Common myeloid progenitor, CD34-positive (primary cell): ENCODE results near the gene SAP25.

ENCODE experiments used
- CTCF ChIA-PET: fragments of 350-600 bp; sonication (Branson Sonifier 250); formaldehyde crosslinking; loops from one replicate; lab custom pipeline; 2021; ENCODE audit warnings: antibody characterized with exemption; lab: Charles Lee
- POLR2A ChIA-PET: fragments of 350-600 bp; sonication (Branson Sonifier 250); formaldehyde crosslinking; loops from one replicate; lab custom pipeline; 2021; ENCODE audit warnings: antibody characterized with exemption; lab: Charles Lee
- DNase-seq, 3 donors: peaks; one replicate each; pipeline versions ENCODE4 v3.0.0 to v3.0.0-alpha.2; 2013
- H3K27ac ChIP-seq, 2 experiments: 1 replicate in 1 of 2; 2 replicates in 1 of 2; pipeline ENCODE4 v1.7.0; 2013; ENCODE audit warnings: inconsistent platforms in 2 of 2, low read length in 2 of 2, mild to moderate bottlenecking in 2 of 2, low read depth in 1 of 2, moderate library complexity in 1 of 2; ENCODE audit not compliant: severe bottlenecking in 2 of 2, insufficient read depth in 1 of 2, poor library complexity in 1 of 2
- H3K27me3 ChIP-seq, 5 experiments: replicated peaks in 2 of 5; 1 replicate in 3 of 5; 2 replicates in 2 of 5; pipeline versions ENCODE4 v1.6.1 to v1.7.0; 2013; ENCODE audit warnings: low read length in 4 of 5, mild to moderate bottlenecking in 2 of 5, moderate library complexity in 2 of 5, inconsistent platforms in 1 of 5; ENCODE audit not compliant: insufficient read depth in 5 of 5, control insufficient read depth in 4 of 5
- H3K36me3 ChIP-seq, 4 experiments: 1 replicate in 2 of 4; 2 replicates in 2 of 4; pipeline versions ENCODE4 v1.6.1 to v1.7.0; 2013; ENCODE audit warnings: low read length in 3 of 4, control low read depth in 1 of 4, mild to moderate bottlenecking in 1 of 4; ENCODE audit not compliant: control insufficient read depth in 4 of 4, insufficient read depth in 4 of 4
- H3K4me1 ChIP-seq, 4 experiments: 1 replicate in 3 of 4; 2 replicates in 1 of 4; pipeline versions ENCODE4 v1.6.1 to v1.7.1; 2013; ENCODE audit warnings: low read length in 3 of 4, mild to moderate bottlenecking in 3 of 4, control low read depth in 1 of 4, inconsistent platforms in 1 of 4, moderate library complexity in 1 of 4; ENCODE audit not compliant: control insufficient read depth in 4 of 4, insufficient read depth in 4 of 4; ENCODE audit errors: control extremely low read depth in 1 of 4
- H3K4me3 ChIP-seq, 7 experiments: 1 replicate in 4 of 7; 2 replicates in 3 of 7; pipeline versions ENCODE4 v1.5.1 to v1.7.0; 2013; ENCODE audit warnings: mild to moderate bottlenecking in 7 of 7, low read length in 6 of 7, moderate library complexity in 6 of 7, inconsistent platforms in 2 of 7, low read depth in 2 of 7, control low read depth in 1 of 7; ENCODE audit not compliant: insufficient read depth in 4 of 7, control insufficient read depth in 1 of 7; ENCODE audit errors: extremely low read depth in 1 of 7
- H3K9me3 ChIP-seq, 5 experiments: 1 replicate in 4 of 5; 2 replicates in 1 of 5; pipeline versions ENCODE4 v1.6.1 to v1.7.1; 2013; ENCODE audit warnings: low read length in 4 of 5, mild to moderate bottlenecking in 2 of 5, inconsistent platforms in 1 of 5, low read depth in 1 of 5, moderate library complexity in 1 of 5; ENCODE audit not compliant: control insufficient read depth in 4 of 5, insufficient read depth in 2 of 5; ENCODE audit errors: control extremely low read depth in 1 of 5
- WGBS: methylation state at CpG from one replicate; pipeline ENCODE4 v1.1.5; 2013; ENCODE audit not compliant: insufficient coverage; 5-methylcytosine and 5-hydroxymethylcytosine counted together

SAP25 gene

DNA sequence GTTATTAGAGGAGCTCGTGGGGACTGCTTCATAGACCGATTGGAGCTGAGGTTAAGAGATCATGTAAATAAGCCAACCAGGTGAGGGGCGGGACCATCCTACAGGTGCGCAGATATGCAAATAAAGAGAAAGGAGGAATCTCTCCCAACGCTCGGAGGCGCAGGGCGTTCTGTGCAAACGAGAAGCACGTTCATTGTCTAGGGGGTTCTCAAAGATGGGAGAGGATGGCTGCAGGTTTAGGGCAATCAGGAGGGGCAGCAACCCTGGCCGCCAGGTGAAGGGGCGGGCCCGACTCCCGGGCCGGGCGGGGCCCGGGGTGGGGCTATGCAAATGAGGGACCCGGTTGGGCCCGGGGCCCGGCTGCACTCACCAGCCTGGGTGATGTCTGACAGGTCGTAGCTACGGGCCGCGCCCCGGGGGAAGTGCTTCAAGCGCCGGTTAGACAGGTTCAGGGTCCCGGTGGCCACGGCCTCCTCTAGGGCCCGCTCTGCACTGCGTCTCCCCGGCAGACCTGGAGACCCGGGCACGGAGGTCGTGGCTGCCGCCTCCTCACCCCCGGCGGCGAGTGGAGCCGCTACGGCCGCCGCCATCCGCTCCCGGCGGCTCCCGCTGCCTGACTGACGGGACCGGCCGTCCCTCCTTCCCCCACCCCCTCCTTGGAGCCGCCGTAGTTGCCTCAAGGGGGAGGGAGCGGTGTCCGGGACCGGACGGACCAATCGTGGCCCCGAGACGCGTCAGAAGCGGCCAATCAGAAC, 12.0 kb upstream of the SAP25 start, which contains the start of gene LRCH4:
TSS of gene LRCH4 (minus strand) at position 619 of the 755 bp plus-strand sequence. CDS start at position 590, 29 bp downstream.
- DNase-seq = no peak
- WGBS = under 1% methylated on average over 58 of the region's 61 CpGs

GRCh38 chr7:100584683-100585510, 11.2 kb upstream of the SAP25 start:
- peaks cover 6 to 59% (median 49%) of the 10 kb centered on the region in 4 experiments for H3K4me1 ChIP-seq
- peaks cover 7 to 30% (median 23%) of the 10 kb centered on the region in 4 experiments for H3K36me3 ChIP-seq
- peak overlapping the region; percentile 94 to 96 (median 95) for H3K4me3 ChIP-seq
- ChIA-PET CTCF (interaction anchor here (0.7 to 12.6 kb wide), 14 partner anchors 10 to 130 kb away, joined by 3 to 242 read pairs (median 4); partner anchors contain the start of genes MOSPD3 and PCOLCE), POLR2A (interaction anchor here (0.6 to 3.8 kb wide), 6 partner anchors 14 to 156 kb away, joined by 3 to 34 read pairs (median 6); partner anchors contain the start of genes MEPCE and ZCWPW1)
- no peaks in the 10 kb centered on the region for H3K9me3 ChIP-seq
- no peaks in the 10 kb centered on the region for H3K27me3 ChIP-seq
- 2% methylated on average over 13 of the region's 20 CpGs for WGBS
- peak overlapping the region; percentile 78 to 94 for H3K27ac ChIP-seq
- no peak for DNase-seq

More for the DNA sequence above, 12.0 kb upstream of the SAP25 start, which contains the start of gene LRCH4:
- ChIA-PET POLR2A (interaction anchor here (0.8 to 3.8 kb wide), 8 partner anchors 8 to 157 kb away, joined by 3 to 34 read pairs (median 4); partner anchors contain the start of genes MEPCE, POP7 and ZCWPW1), CTCF (interaction anchor here (1.0 to 12.6 kb wide), 19 partner anchors 9 to 130 kb away, joined by 3 to 242 read pairs (median 4); partner anchors contain the start of gene PCOLCE)
- H3K27ac ChIP-seq = peak within 1 kb of the TSS; percentile 78 to 94
- H3K9me3 ChIP-seq = no peaks in the 10 kb centered on the region
- H3K36me3 ChIP-seq = peaks cover 6 to 22% (median 16%) of the 10 kb centered on the region in 4 experiments
- peaks cover 0 to 4% (median 0%) of the 10 kb centered on the region in 5 experiments for H3K27me3 ChIP-seq
- peak within 1 kb of the TSS; percentile 94 to 96 (median 95) for H3K4me3 ChIP-seq
- H3K4me1 ChIP-seq = peaks cover 6 to 65% (median 52%) of the 10 kb centered on the region in 4 experiments

DNA sequence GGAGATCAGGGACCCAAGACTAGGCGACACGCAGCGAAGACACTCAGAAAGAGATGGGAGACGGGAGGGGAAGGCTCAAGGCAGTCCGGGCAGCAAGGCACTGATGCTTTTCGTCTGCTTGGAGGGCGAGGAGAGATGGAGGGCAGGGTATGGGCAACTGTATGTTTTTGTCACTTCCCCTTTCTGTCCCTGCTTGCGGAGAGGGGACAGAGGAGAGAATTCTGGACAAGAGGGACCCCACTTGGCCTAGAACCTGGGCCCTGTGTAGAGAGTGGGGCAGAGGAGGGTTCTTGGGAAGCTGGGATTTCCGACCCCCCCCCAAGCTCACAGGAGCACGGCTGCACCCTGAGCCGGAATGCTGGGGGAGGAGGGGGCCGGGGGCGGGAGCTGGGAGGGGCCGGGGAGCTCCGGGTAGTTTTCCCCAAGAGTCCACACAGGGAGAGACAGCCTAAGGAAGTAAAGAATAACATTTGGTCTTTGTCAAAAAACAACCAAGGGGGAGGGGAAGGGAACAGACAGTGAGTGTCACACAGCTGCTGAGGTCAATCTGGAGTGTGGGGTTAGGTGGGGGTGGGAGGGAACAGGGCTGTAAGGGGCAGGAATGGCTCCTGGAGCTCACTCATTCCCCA, 10.5 kb upstream of the SAP25 start:
- Histone ChIP-seq H3K36me3 (peaks cover 7 to 35% (median 28%) of the 10 kb centered on the region in 4 experiments), H3K27ac (peak overlapping the region; percentile 78 to 94), H3K4me1 (peaks cover 6 to 52% (median 47%) of the 10 kb centered on the region in 4 experiments), H3K27me3 (no peaks in the 10 kb centered on the region), H3K4me3 (peak overlapping the region; percentile 94 to 96 (median 95)), H3K9me3 (no peaks in the 10 kb centered on the region)
- peak in 2 of 3 donors; percentile 40 to 85 for DNase-seq
- ChIA-PET POLR2A (interaction anchor here (0.6 to 3.8 kb wide), 6 partner anchors 14 to 155 kb away, joined by 3 to 34 read pairs (median 5); partner anchors contain the start of genes MEPCE, POP7 and ZCWPW1), CTCF (interaction anchor here (0.7 to 12.6 kb wide), 13 partner anchors 10 to 130 kb away, joined by 3 to 242 read pairs (median 4); partner anchors contain the start of genes MOSPD3 and PCOLCE)
- 0% methylated on average over 6 of the region's 15 CpGs for WGBS

GRCh38 chr7:100583132-100584053, 9.7 kb upstream of the SAP25 start:
- 0% methylated on average over 17 of the region's 23 CpGs for WGBS
- POLR2A ChIA-PET = interaction anchor here (0.9 to 3.8 kb wide), 3 partner anchors 13 to 154 kb away, joined by 3 to 34 read pairs (median 7); partner anchors contain the start of genes MEPCE, POP7 and ZCWPW1
- Histone ChIP-seq H3K4me3 (peak overlapping the region; percentile 22 to 96 (median 95)), H3K27ac (peak overlapping the region; percentile 78 to 94), H3K9me3 (no peaks in the 10 kb centered on the region), H3K36me3 (peaks cover 7 to 42% (median 35%) of the 10 kb centered on the region in 4 experiments), H3K4me1 (peaks cover 6 to 52% (median 47%) of the 10 kb centered on the region in 4 experiments), H3K27me3 (no peaks in the 10 kb centered on the region)
- DNase-seq = peak; percentile 67 to 87 (median 84)
- CTCF ChIA-PET = interaction anchor here (1.0 to 12.6 kb wide), 5 partner anchors 20 to 129 kb away, joined by 4 to 242 read pairs (median 4); partner anchors contain the start of gene MOSPD3

DNA sequence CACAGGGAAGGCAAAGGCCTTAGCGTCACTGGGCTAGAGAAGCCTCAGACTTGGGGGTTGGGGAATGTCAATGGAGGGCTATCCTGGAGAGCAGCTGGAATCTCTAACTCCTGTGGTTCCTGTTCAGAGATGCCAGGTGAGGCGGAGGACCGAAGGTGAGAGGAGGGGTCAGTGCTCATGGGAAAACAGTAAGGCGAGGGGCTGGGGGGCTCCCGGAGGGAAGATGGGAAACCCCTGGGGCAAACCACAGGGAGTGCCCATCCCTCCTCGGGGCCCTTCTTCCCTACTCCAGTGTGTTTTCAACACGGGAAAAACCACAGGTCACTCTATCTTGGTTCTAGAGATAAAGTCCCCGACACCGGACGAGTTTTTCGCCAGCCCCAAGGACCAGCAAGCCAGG, 8.9 kb upstream of the SAP25 start:
- H3K4me3 ChIP-seq = peak overlapping the region in 6 of 7 experiments; percentile 64 to 96 (median 95)
- H3K4me1 ChIP-seq = peaks cover 6 to 52% (median 46%) of the 10 kb centered on the region in 4 experiments
- CTCF ChIA-PET = interaction anchor here (1.8 to 12.6 kb wide), 2 partner anchors 10 to 19 kb away, joined by 11 to 242 read pairs; partner anchors contain the start of gene SAP25
- no peaks in the 10 kb centered on the region for H3K27me3 ChIP-seq
- peak overlapping the region; percentile 78 to 94 for H3K27ac ChIP-seq
- DNase-seq = no peak
- 49% methylated on average over 10 of the region's 11 CpGs for WGBS
- peaks cover 7 to 49% (median 41%) of the 10 kb centered on the region in 4 experiments for H3K36me3 ChIP-seq
- POLR2A ChIA-PET = interaction anchor here (2.2 to 3.8 kb wide), 2 partner anchors 12 to 154 kb away, joined by 7 to 34 read pairs; partner anchors contain the start of genes MEPCE and ZCWPW1
- no peaks in the 10 kb centered on the region for H3K9me3 ChIP-seq
